ENCODE measurements around the gene IFT81.

Gene IFT81

DNA sequence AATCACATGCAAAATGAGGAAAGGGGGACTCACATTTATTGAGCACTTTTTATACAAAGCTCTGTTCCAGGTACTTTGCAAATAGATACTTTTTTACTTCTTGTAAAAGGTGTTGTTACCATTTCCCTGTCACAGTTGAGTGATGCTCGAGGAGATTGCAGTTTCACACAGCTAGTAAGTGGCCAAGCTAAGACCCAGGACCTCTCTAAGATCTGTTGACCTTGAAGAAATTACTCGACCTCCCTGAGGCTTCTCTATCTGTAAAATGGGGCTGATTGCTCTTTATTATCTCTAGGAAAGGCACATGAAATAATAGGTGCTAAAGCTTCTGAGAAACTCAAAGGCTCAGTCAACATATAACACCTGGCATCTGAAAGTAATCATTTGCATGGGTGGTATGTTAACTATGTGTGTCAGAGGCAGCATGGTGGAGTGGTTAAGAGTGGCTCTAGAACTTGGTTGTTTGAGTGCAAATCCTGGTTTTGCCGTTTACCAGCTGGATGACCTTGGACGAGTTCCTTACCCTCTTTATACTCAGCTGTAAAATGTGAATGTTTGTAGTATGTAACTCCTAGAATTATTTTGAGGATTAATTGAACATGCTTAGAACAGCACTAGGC is 41.5 kb downstream of the IFT81 start:
- peak; percentile 21 for DNase-seq

GRCh38 chr12:110168732-110169455 is 44.7 kb downstream of the IFT81 start:
- no peak for DNase-seq

DNA sequence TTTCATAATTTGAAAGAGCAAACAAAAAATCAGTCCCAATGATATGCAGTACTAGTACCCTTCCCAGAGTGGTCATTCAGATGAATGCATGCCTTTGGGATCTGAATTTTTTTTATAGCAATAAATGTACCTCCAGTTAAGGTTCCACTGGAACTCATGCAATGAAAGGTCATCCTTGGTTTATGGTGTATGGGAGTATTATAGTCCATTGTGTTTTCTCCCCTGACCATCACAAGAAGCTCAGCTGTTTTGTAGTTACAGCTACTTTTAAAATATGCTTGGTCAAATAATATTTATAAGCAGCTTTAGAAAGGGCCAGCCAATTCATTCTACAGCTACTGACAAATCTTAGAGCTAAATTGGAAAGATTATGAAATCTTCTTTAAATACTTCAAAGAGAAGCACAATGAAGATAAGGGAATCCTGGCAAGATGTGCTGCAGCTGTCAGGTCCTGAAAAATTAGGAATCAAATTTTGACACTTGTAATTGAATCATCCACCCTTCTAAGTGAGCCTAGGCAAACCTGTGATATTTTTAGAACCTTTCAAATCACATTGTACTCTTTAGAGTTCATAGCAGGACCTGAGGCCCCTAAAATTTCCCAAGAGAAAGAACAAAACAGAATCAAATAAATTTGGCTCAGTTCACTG is 46.5 kb downstream of the IFT81 start:
- no peak for DNase-seq

GRCh38 chr12:110171186-110171538 is 47.0 kb downstream of the IFT81 start:
- no peak for DNase-seq

- no peak for DNase-seq
Measured at GRCh38 chr12:110171636-110172035, 47.5 kb downstream of the IFT81 start.

DNA sequence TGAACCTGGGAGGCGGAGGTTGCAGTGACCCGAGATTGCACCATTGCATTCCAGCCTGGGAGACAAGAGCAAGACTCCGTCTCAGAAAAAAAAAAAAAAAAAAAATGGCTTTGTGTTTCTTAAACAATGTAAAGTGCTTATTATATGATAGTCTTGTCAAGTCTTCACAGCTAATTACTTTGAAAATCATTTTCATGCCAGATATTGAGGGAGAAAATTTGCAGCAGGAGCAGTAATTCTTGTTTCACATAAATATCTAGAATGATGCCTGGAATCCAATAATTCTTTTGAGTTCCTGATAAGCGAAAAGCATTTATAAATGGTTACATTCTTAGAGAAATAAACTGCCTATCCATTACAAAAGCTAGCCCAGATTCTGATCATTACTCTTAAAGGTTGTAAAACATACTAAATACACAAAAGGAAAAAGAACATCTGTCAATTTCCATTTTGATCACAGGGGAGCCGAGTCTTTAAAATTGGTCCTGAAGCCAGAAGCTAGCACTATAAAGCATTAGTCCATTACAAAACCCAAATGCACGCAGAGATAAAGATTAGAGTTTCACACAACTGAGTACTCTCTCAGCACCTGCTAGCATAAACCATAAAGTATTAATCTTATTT is 50.3 kb downstream of the IFT81 start:
- no peak for DNase-seq

- DNase-seq: no peak
Measured at GRCh38 chr12:110175201-110175600, 51.0 kb downstream of the IFT81 start.

- no peak for DNase-seq
Measured at GRCh38 chr12:110176745-110177144, 52.6 kb downstream of the IFT81 start.

DNA sequence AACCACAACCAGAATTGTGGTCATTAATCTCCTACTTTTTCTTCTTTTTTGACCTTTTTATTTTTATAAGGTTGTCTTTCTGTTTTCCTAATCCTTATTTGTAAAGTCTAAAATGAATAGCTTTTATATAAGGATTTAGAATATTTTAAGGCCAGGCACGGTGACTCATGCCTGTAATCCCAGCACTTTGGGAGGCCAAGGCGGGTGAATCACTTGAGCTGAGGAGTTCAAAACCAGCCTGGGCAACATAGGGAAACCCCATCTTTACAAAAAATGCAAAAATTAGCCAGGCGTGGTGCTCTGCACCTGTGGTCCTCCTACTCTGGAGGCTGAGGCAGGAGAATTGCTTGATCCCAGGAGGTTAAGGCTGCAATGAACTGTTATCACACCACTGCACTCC is 55.1 kb downstream of the IFT81 start:
- no peak for DNase-seq

DNA sequence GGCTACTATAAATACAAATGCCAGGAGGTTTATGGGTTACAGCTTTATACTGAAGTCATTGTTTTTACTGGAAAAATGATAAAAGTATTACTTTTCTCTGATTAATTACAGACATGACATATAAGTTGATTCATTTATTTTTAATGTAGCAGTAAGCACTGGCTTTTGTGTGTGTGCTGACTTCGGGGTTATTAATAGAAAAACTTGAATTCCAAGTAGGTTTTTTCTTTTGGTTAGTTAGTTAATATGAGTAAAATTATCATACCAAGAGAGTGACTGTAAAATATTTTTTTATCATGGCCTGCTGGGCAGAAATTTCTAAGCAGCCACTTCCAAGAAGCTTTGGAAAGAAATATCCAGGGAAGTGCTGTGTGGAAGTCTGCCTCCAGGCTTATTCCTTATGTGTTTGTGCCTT is 56.4 kb downstream of the IFT81 start:
- DNase-seq: no peak

GRCh38 chr12:110182281-110182680 is 58.1 kb downstream of the IFT81 start:
- no peak for DNase-seq

DNA sequence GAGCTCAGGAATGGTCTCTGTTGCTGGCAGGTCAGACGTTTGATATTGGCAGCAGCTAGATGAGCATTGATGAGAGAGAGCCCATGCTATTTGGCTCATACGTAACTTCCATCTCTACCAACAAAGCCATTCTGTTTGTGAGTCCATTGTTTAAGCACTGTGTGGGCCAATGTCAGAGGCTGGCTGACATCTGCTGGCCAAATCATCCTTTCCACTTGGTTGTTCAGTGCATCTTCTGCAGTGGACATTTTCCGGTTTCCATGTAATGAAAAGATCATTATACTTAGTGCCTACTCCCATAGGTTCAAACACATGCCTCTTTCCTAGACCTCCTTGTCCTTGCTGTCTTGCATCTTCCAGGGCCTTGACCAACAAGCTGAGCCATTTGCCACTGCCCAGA is 59.2 kb downstream of the IFT81 start:
- no peak for DNase-seq

DNA sequence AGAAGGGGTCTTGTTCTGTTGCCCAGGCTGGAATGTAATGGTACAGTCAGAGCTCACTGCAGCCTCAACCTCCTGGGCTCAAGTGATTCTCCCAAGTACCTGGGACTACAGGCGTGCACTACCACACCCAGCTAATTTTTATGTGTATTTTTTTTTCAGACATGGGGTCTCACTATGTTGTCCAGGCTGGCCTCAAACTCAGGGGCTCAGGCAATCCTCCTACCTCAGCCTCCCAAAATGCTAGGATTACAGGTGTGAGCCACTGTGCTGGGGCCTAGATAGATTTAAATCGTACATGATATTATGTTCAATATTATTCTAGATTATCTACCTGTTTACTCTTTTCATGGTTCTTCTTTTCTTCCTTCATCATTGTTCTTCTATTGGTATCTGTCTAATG is 61.5 kb downstream of the IFT81 start:
- DNase-seq: no peak

GRCh38 chr12:110186059-110186458 is 61.9 kb downstream of the IFT81 start:
- no peak for DNase-seq

DNA sequence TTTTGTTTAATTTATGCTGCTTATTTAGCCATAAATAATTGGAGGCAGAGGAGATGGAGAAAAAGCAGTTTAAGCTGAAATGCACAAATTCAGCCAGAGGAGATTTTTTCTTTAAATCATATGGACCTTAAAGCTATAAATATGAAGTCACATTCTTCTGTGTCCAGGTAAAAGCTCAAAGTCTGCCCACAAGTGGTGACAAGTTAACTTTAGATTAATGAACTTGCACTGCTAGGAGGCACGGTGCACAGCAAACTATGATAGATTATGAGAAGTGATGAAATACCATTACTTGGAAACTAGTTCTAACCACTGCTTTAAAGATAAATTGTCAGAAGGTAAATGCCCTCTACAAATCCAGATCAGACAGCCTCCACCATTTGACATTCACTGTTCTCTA is 69.0 kb downstream of the IFT81 start:
- DNase-seq: no peak

DNA sequence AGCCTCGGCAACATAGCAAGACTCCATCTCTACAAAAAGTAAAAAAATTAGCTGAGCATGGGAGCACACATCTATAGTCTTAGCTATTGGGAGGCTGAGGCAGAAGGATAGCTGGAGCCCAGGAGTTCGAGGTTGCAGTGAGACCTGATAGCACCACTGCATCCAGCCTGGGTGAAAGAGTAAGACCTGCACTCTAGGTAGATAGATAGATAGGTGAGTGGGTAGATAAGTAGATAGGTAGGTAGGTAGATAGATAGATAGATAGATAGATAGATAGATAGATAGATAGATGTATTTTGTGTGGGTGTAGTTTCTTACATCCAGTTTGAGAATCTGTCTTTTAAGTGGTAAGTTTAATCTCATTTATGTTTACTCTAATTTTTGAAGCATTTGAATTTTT is 72.8 kb downstream of the IFT81 start:
- no peak for DNase-seq

- no peak for DNase-seq
Measured at GRCh38 chr12:110198386-110198785, 74.2 kb downstream of the IFT81 start.

GRCh38 chr12:110199339-110200123 is 75.4 kb downstream of the IFT81 start:
- DNase-seq: no peak

DNA sequence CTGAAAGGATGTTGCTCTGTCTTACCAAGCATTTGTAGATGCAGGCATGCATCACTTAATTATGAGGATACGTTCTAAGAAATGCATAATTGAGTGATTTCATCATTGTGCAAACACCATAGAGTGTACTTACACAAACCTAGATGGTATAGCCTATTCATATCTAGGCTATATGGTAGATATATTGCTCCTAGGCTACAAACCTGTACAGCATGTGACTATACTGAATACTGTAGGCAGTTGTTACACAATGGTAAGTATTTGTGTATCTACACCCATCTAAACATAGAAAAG is 75.9 kb downstream of the IFT81 start:
- no peak for DNase-seq

DNA sequence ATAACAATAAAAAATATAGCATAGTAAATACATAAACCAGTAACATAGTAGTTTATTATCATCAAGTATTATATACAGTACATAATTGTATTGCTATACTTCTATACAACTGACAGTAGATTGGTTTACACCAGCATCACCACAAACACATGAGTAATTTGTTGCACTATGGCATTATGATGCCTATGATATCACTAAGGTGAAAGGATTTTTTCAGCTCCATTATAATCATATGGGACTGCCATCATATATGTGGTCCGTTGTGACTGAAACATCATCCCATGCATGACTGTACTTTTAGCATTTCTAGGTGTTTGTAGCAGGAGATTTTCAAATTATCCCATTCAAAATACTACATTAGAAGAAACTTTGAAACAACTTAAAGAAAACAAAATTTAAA is 77.8 kb downstream of the IFT81 start:
- no peak for DNase-seq

GRCh38 chr12:110203546-110203945 is 79.4 kb downstream of the IFT81 start:
- DNase-seq: no peak

DNA sequence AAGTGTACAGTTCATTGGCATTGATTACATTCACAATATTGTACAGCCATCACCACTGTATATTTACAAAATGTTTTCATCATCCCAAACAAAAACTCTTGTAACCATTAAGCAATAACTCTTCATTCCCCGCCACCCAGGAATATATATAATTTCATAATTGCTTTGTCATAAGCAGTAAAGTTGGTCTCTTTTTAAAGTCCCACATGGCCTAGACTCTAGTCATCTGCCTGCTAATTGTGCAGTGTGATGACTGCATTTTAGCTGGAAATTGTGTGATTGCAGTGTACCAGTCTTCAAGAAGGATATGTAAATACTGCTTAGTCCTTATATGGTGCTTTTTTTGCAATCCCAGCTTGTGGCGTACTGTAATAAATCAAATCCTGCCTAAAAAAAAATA is 81.8 kb downstream of the IFT81 start:
- DNase-seq: no peak

All from NCI-H774 (cell line).